WTC11 (cell line): ENCODE results near the gene EXTL1. TPM values are rescaled to one million over a fixed set of nuclear protein-coding genes. Genes with fewer than 3 reads are reported as not detected.

Experiments used
- ATAC-seq: fragments of 200-7000 bp; cut with Tn5 transposase; 2 replicates; pipeline ENCODE4 v1.10.0; 2021; ENCODE audit warnings: mild to moderate bottlenecking, moderate library complexity
- CTCF ChIA-PET: fragments of 300-600 bp; sonication (Branson Sonifier 250); formaldehyde crosslinking; loops from one replicate; lab custom pipeline; 2021; ENCODE audit warnings: antibody characterized with exemption; lab: Charles Lee
- POLR2A ChIA-PET: fragments of 350-600 bp; sonication (Branson Sonifier 250); formaldehyde crosslinking; loops from one replicate; lab custom pipeline; 2021; ENCODE audit warnings: antibody characterized with exemption; lab: Charles Lee
- DNase-seq: peaks from one replicate; pipeline ENCODE4 v3.0.0; 2021; ENCODE audit warnings: low spot score
- H3K27ac Mint-ChIP-seq: 2 replicates; pipeline ENCODE4 v1.8.0; 2021; ENCODE audit warnings: mixed read lengths
- H3K27me3 Mint-ChIP-seq: 2 replicates; pipeline ENCODE4 v1.8.0; 2021; ENCODE audit warnings: low read depth, mild to moderate bottlenecking, moderate library complexity, mixed read lengths
- H3K36me3 Mint-ChIP-seq: 2 replicates; pipeline ENCODE4 v1.8.0; 2021; ENCODE audit warnings: mixed read lengths
- H3K4me1 Mint-ChIP-seq: 2 replicates; pipeline ENCODE4 v1.8.0; 2022; ENCODE audit warnings: mixed read lengths
- H3K4me3 Mint-ChIP-seq: 2 replicates; pipeline ENCODE4 v1.8.0; 2021; ENCODE audit warnings: mild to moderate bottlenecking, moderate library complexity, mixed read lengths
- H3K9me3 Mint-ChIP-seq: 2 replicates; pipeline ENCODE4 v1.8.0; 2021; ENCODE audit warnings: mixed read lengths
- AR ChIP-seq: fragments of 250-450 bp; sonication (Bioruptor Pico); IDR thresholded peaks from 2 replicates; pipeline ENCODE4 v1.9.0; 2021; ENCODE audit warnings: mild to moderate bottlenecking
- ELF4 ChIP-seq: sonication (generic); formaldehyde crosslinking; IDR thresholded peaks from 2 replicates; pipeline ENCODE4 v1.8.1; 2022; ENCODE audit warnings: low read depth, mild to moderate bottlenecking, moderate library complexity, missing genetic modification reagents
- ETV6 ChIP-seq: sonication (generic); formaldehyde crosslinking; IDR thresholded peaks from 2 replicates; pipeline ENCODE4 v1.8.1; 2022; ENCODE audit warnings: mild to moderate bottlenecking, missing genetic modification reagents
- FOXP1 ChIP-seq: sonication (generic); formaldehyde crosslinking; IDR thresholded peaks from 2 replicates; pipeline ENCODE4 v1.8.0; 2022; ENCODE audit warnings: missing genetic modification reagents, mild to moderate bottlenecking, moderate library complexity, borderline replicate concordance
- FOXP4 ChIP-seq: sonication (generic); formaldehyde crosslinking; IDR thresholded peaks from 2 replicates; pipeline ENCODE4 v1.8.0; 2022; ENCODE audit warnings: mild to moderate bottlenecking, missing genetic modification reagents
- JUN ChIP-seq: sonication (generic); formaldehyde crosslinking; IDR thresholded peaks from 2 replicates; pipeline ENCODE4 v1.8.0; 2023; ENCODE audit warnings: mild to moderate bottlenecking, missing genetic modification reagents
- MXD4 ChIP-seq: fragments of 250-450 bp; sonication (Bioruptor Pico); IDR thresholded peaks from 2 replicates; pipeline ENCODE4 v1.8.0; 2021; ENCODE audit warnings: mild to moderate bottlenecking, moderate library complexity, borderline replicate concordance
- NFATC4 ChIP-seq: fragments of 250-450 bp; sonication (Bioruptor Pico); IDR thresholded peaks from 2 replicates; pipeline ENCODE4 v1.9.0; 2021; ENCODE audit warnings: mild to moderate bottlenecking
- NR2C2 ChIP-seq: sonication (generic); formaldehyde crosslinking; IDR thresholded peaks from 2 replicates; pipeline ENCODE4 v1.8.0; 2022; ENCODE audit warnings: mild to moderate bottlenecking, missing genetic modification reagents
- PRDM15 ChIP-seq: sonication (generic); formaldehyde crosslinking; IDR thresholded peaks from 2 replicates; pipeline ENCODE4 v1.8.0; 2022; ENCODE audit warnings: missing genetic modification reagents
- RELA ChIP-seq: sonication (generic); formaldehyde crosslinking; IDR thresholded peaks from 2 replicates; pipeline ENCODE4 v1.8.1; 2022; ENCODE audit warnings: missing genetic modification reagents, mild to moderate bottlenecking, borderline replicate concordance
- SP1 ChIP-seq: sonication (generic); formaldehyde crosslinking; conservative IDR thresholded peaks from 2 replicates; pipeline ENCODE4 v1.8.1; 2022; ENCODE audit warnings: missing genetic modification reagents
- TEAD1 ChIP-seq: sonication (generic); formaldehyde crosslinking; IDR thresholded peaks from 2 replicates; pipeline ENCODE4 v1.8.0; 2022; ENCODE audit warnings: mild to moderate bottlenecking, missing genetic modification reagents
- USF1 ChIP-seq: sonication (generic); formaldehyde crosslinking; IDR thresholded peaks from 2 replicates; pipeline ENCODE4 v1.8.0; 2022; ENCODE audit warnings: mild to moderate bottlenecking, missing genetic modification reagents
- ZMAT4 ChIP-seq: fragments of 250-450 bp; sonication (Bioruptor Pico); IDR thresholded peaks from 2 replicates; pipeline ENCODE4 v1.9.0; 2021; ENCODE audit warnings: mild to moderate bottlenecking
- ZNF396 ChIP-seq: fragments of 250-450 bp; sonication (Bioruptor Pico); IDR thresholded peaks from 2 replicates; pipeline ENCODE4 v1.8.0; 2021; ENCODE audit warnings: mild to moderate bottlenecking, moderate library complexity, borderline replicate concordance
- ZNF423 ChIP-seq: fragments of 250-450 bp; sonication (Bioruptor Pico); IDR thresholded peaks from 2 replicates; pipeline ENCODE4 v2.1.2; 2022; ENCODE audit warnings: mild to moderate bottlenecking, moderate library complexity
- ZNF532 ChIP-seq: fragments of 250-450 bp; sonication (Bioruptor Pico); IDR thresholded peaks from 2 replicates; pipeline ENCODE4 v1.9.0; 2021; ENCODE audit warnings: mild to moderate bottlenecking, borderline replicate concordance
- ZSCAN18 ChIP-seq: fragments of 250-450 bp; sonication (Bioruptor Pico); IDR thresholded peaks from 2 replicates; pipeline ENCODE4 v2.1.2; 2022; ENCODE audit warnings: mild to moderate bottlenecking, moderate library complexity
- total RNA-seq: library from RNA; stranded (reverse); gene quantifications from 3 replicates; pipeline ENCODE4 v1.2.3, GENCODE V29; 2021

The EXTL1 gene
- total RNA-seq, 1 experiment from 2014 or later: 2.1 TPM

- H3K4me1 Mint-ChIP-seq: peaks cover 8% of the 10 kb centered on the region
- DNase-seq (no peak), ATAC-seq (no peak)
- H3K36me3 Mint-ChIP-seq: no peaks in the 10 kb centered on the region
- ChIA-PET CTCF (interaction anchor here (0.6 to 6.2 kb wide), 38 partner anchors 8 to 372 kb away, joined by 3 to 136 read pairs (median 6); partner anchors contain the start of genes CATSPER4, CEP85, EXTL1 and PAQR7), POLR2A (interaction anchor here (0.6 to 0.7 kb wide), 3 partner anchors 60 to 279 kb away, joined by 3 to 5 read pairs (median 4); no protein-coding TSS in a partner anchor)
- H3K27ac Mint-ChIP-seq: no peak overlapping the region
- H3K4me3 Mint-ChIP-seq: peak overlapping the region; percentile 94; the same call in 1 of the 2 replicates
- H3K27me3 Mint-ChIP-seq: peaks cover 55% of the 10 kb centered on the region
- no peaks in the 10 kb centered on the region for H3K9me3 Mint-ChIP-seq
- no peak for TF ChIP-seq ELF4 (CRISPR knock-in tag)
- no peak for TF ChIP-seq FOXP4 (CRISPR knock-in tag)
- no peak for TF ChIP-seq NR2C2 (CRISPR knock-in tag)
- no peak for TF ChIP-seq JUN (CRISPR knock-in tag)
- TF ChIP-seq ZSCAN18 (CRISPR knock-in tag): no peak
- no peak for TF ChIP-seq NFATC4 (CRISPR knock-in tag)
- TF ChIP-seq RELA (CRISPR knock-in tag): no peak
- TF ChIP-seq ZMAT4 (CRISPR knock-in tag): no peak
- no peak for TF ChIP-seq ETV6 (CRISPR knock-in tag)
- no peak for TF ChIP-seq PRDM15 (CRISPR knock-in tag)
- TF ChIP-seq AR (CRISPR knock-in tag): no peak
- TF ChIP-seq ZNF532 (CRISPR knock-in tag): no peak
- TF ChIP-seq ZNF396: no peak
- no peak for TF ChIP-seq MXD4 (CRISPR knock-in tag)
- no peak for TF ChIP-seq FOXP1
- TF ChIP-seq USF1 (CRISPR knock-in tag): no peak
- no peak for TF ChIP-seq ZNF423
- no peak for TF ChIP-seq TEAD1
- TF ChIP-seq SP1 (CRISPR knock-in tag): no peak
These were observed 15.2 kb downstream of the EXTL1 start for GRCh38 chr1:26036756-26037281.
